HepG2 (cell line): ENCODE measurements around the gene CUL1. TPM values are rescaled to one million over a fixed set of nuclear protein-coding genes. Genes with fewer than 3 reads are reported as not detected.

ENCODE experiments used
- HOXA9 ChIP-seq: sonication (generic); formaldehyde crosslinking; IDR thresholded peaks from 2 replicates; pipeline ENCODE4 v1.8.1; 2022; ENCODE audit warnings: missing genetic modification reagents, mild to moderate bottlenecking, moderate library complexity, borderline replicate concordance
- LCORL ChIP-seq, 2 experiments: fragments of 450-650 bp in 1 of 2; sonication (generic) in 1 of 2; formaldehyde crosslinking in 1 of 2; IDR thresholded peaks; 2 replicates each; pipeline versions ENCODE4 v1.5.0 to v1.6.1; 2017 to 2020; ENCODE audit warnings: antibody characterized with exemption in 1 of 2, missing genetic modification reagents in 1 of 2
- ZNF20 ChIP-seq: sonication (generic); formaldehyde crosslinking; IDR thresholded peaks from 2 replicates; pipeline ENCODE4 v1.4.0; 2020; ENCODE audit warnings: mild to moderate bottlenecking, moderate library complexity, missing genetic modification reagents
- ZNF256 ChIP-seq: sonication (generic); formaldehyde crosslinking; conservative IDR thresholded peaks from 2 replicates; pipeline ENCODE4 v1.4.0; 2020; ENCODE audit warnings: missing genetic modification reagents
- polyA plus RNA-seq, 8 experiments: library from polyadenylated mRNA; depleted of rRNA in 3 of 8; stranded (reverse) in 7 of 8; unstranded in 1 of 8; fragments of >200 nt; fragmentation: Illumina TruSeq in 4 of 8; extraction: Trizol in 4 of 8; gene quantifications; 2 replicates each; pipeline versions ENCODE4 v1.2.1 to v1.2.3, GENCODE V29; 2011 to 2016; ENCODE audit warnings: low read depth in 4 of 8, missing spikeins in 1 of 8, mixed read lengths in 1 of 8; ENCODE audit not compliant: insufficient read depth in 1 of 8
- total RNA-seq, 5 experiments: library from RNA; depleted of rRNA; stranded (reverse); fragments of >200 nt; fragmentation: Illumina TruSeq; extraction: Trizol; gene quantifications; 2 replicates each; pipeline ENCODE4 v1.2.3, GENCODE V29; 2016; ENCODE audit warnings: low read depth in 1 of 5
- TF ChIP-seq, protein P1 (sequence below), 2 experiments: sonication (generic) in 1 of 2; formaldehyde crosslinking in 1 of 2; IDR thresholded peaks; 2 replicates each; pipeline versions ENCODE4 v1.4.0 to v1.6.1; 2018 to 2020; ENCODE audit warnings: missing genetic modification reagents in 2 of 2, borderline replicate concordance in 1 of 2, low read depth in 1 of 2, mild to moderate bottlenecking in 1 of 2, missing biosample characterization in 1 of 2
- TF ChIP-seq, protein P2 (sequence below): sonication (generic); formaldehyde crosslinking; IDR thresholded peaks from 2 replicates; pipeline ENCODE4 v1.4.0; 2020; ENCODE audit warnings: mild to moderate bottlenecking, missing genetic modification reagents
- TF ChIP-seq, protein P3 (sequence below): sonication (generic); formaldehyde crosslinking; IDR thresholded peaks from 2 replicates; pipeline ENCODE4 v1.5.0; 2020; ENCODE audit warnings: mild to moderate bottlenecking, missing genetic modification reagents, borderline replicate concordance
- TF ChIP-seq, protein P4 (sequence below): sonication (generic); formaldehyde crosslinking; IDR thresholded peaks from 2 replicates; pipeline ENCODE4 v1.9.0; 2022; ENCODE audit warnings: missing genetic modification reagents, mild to moderate bottlenecking, borderline replicate concordance
- TF ChIP-seq, protein P5 (sequence below): sonication (generic); formaldehyde crosslinking; IDR thresholded peaks from 2 replicates; pipeline ENCODE4 v1.4.0; 2020; ENCODE audit warnings: missing genetic modification reagents

CUL1 gene
- total and polyA plus RNA-seq, 2 of the 13 experiments (the other 11 are each of a cell fraction or from before 2014, with no cell fraction given), result 30.1 to 45.9 TPM

DNA sequence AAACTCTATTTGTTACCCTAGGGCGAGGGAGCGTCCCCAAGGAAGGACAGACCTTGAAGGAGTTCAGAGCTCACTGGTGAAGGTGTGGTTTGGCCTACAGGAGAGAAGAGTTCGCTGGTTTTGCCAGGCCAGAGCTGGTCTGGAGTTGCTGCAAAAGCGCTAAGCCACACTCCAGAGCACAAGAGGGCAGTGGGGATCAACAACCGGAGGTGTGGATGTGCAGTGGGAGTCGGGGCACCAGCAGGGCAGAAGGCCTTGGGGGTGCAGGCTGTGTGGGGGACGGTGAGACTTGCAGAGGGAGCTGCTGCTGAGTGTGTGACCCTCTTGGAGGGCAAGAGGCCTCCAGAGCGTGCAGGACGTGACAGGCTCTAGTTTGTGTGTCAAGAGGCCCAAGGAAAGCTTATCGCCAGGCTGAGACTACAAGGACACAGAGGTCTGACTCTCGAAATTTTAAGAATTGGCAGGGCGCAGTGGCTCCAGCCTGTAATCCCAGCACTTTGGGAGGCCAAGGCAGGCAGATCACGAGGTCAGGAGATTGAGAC lies 14.3 kb upstream of the CUL1 start (continued):
- TF ChIP-seq, protein P1, sequence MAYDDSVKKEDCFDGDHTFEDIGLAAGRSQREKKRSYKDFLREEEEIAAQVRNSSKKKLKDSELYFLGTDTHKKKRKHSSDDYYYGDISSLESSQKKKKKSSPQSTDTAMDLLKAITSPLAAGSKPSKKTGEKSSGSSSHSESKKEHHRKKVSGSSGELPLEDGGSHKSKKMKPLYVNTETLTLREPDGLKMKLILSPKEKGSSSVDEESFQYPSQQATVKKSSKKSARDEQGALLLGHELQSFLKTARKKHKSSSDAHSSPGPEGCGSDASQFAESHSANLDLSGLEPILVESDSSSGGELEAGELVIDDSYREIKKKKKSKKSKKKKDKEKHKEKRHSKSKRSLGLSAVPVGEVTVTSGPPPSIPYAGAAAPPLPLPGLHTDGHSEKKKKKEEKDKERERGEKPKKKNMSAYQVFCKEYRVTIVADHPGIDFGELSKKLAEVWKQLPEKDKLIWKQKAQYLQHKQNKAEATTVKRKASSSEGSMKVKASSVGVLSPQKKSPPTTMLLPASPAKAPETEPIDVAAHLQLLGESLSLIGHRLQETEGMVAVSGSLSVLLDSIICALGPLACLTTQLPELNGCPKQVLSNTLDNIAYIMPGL (CRISPR knock-in tag; IDR thresholded peaks at IDR 0.05; ENCODE audit: borderline replicate concordance in 1 of 2, low read depth in 1 of 2), result 0 out of 4 replicates have a peak, but pooled peaks of 1 of the 2 experiments have one; percentile 40
- TF ChIP-seq ZNF20, result no peak
- TF ChIP-seq ZNF256 (CRISPR knock-in tag), result no peak
- no peak for TF ChIP-seq LCORL (IDR thresholded peaks at IDR 0.05)
- TF ChIP-seq LCORL (CRISPR knock-in tag; IDR thresholded peaks at IDR 0.05), result no peak
- TF ChIP-seq, protein P2, sequence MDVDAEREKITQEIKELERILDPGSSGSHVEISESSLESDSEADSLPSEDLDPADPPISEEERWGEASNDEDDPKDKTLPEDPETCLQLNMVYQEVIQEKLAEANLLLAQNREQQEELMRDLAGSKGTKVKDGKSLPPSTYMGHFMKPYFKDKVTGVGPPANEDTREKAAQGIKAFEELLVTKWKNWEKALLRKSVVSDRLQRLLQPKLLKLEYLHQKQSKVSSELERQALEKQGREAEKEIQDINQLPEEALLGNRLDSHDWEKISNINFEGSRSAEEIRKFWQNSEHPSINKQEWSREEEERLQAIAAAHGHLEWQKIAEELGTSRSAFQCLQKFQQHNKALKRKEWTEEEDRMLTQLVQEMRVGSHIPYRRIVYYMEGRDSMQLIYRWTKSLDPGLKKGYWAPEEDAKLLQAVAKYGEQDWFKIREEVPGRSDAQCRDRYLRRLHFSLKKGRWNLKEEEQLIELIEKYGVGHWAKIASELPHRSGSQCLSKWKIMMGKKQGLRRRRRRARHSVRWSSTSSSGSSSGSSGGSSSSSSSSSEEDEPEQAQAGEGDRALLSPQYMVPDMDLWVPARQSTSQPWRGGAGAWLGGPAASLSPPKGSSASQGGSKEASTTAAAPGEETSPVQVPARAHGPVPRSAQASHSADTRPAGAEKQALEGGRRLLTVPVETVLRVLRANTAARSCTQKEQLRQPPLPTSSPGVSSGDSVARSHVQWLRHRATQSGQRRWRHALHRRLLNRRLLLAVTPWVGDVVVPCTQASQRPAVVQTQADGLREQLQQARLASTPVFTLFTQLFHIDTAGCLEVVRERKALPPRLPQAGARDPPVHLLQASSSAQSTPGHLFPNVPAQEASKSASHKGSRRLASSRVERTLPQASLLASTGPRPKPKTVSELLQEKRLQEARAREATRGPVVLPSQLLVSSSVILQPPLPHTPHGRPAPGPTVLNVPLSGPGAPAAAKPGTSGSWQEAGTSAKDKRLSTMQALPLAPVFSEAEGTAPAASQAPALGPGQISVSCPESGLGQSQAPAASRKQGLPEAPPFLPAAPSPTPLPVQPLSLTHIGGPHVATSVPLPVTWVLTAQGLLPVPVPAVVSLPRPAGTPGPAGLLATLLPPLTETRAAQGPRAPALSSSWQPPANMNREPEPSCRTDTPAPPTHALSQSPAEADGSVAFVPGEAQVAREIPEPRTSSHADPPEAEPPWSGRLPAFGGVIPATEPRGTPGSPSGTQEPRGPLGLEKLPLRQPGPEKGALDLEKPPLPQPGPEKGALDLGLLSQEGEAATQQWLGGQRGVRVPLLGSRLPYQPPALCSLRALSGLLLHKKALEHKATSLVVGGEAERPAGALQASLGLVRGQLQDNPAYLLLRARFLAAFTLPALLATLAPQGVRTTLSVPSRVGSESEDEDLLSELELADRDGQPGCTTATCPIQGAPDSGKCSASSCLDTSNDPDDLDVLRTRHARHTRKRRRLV, result 0 out of 2 replicates have a peak, but pooled peaks have one; percentile 41
- TF ChIP-seq, protein P3, sequence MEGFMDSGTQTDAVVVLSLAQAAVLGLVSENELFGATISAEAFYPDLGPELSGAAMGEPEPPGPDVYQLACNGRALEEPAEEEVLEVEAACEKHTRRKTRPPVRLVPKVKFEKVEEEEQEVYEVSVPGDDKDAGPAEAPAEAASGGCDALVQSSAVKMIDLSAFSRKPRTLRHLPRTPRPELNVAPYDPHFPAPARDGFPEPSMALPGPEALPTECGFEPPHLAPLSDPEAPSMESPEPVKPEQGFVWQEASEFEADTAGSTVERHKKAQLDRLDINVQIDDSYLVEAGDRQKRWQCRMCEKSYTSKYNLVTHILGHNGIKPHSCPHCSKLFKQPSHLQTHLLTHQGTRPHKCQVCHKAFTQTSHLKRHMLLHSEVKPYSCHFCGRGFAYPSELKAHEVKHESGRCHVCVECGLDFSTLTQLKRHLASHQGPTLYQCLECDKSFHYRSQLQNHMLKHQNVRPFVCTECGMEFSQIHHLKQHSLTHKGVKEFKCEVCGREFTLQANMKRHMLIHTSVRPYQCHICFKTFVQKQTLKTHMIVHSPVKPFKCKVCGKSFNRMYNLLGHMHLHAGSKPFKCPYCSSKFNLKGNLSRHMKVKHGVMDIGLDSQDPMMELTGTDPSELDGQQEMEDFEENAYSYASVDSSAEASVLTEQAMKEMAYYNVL, result 0 out of 2 replicates have a peak, but pooled peaks have one; percentile 16
- no peak for TF ChIP-seq HOXA9
- TF ChIP-seq, protein P4, sequence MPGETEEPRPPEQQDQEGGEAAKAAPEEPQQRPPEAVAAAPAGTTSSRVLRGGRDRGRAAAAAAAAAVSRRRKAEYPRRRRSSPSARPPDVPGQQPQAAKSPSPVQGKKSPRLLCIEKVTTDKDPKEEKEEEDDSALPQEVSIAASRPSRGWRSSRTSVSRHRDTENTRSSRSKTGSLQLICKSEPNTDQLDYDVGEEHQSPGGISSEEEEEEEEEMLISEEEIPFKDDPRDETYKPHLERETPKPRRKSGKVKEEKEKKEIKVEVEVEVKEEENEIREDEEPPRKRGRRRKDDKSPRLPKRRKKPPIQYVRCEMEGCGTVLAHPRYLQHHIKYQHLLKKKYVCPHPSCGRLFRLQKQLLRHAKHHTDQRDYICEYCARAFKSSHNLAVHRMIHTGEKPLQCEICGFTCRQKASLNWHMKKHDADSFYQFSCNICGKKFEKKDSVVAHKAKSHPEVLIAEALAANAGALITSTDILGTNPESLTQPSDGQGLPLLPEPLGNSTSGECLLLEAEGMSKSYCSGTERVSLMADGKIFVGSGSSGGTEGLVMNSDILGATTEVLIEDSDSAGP (CRISPR knock-in tag), result 0 out of 2 replicates have a peak, but pooled peaks have one; percentile 25
- TF ChIP-seq, protein P5, sequence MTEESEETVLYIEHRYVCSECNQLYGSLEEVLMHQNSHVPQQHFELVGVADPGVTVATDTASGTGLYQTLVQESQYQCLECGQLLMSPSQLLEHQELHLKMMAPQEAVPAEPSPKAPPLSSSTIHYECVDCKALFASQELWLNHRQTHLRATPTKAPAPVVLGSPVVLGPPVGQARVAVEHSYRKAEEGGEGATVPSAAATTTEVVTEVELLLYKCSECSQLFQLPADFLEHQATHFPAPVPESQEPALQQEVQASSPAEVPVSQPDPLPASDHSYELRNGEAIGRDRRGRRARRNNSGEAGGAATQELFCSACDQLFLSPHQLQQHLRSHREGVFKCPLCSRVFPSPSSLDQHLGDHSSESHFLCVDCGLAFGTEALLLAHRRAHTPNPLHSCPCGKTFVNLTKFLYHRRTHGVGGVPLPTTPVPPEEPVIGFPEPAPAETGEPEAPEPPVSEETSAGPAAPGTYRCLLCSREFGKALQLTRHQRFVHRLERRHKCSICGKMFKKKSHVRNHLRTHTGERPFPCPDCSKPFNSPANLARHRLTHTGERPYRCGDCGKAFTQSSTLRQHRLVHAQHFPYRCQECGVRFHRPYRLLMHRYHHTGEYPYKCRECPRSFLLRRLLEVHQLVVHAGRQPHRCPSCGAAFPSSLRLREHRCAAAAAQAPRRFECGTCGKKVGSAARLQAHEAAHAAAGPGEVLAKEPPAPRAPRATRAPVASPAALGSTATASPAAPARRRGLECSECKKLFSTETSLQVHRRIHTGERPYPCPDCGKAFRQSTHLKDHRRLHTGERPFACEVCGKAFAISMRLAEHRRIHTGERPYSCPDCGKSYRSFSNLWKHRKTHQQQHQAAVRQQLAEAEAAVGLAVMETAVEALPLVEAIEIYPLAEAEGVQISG (CRISPR knock-in tag), result 0 out of 2 replicates have a peak, but pooled peaks have one; percentile 28
